GM18870 (cell line): Measurements from ENCODE around the gene KCNH2.
A peak's percentile ranks its signal among the peaks of the same experiment; 100 is the strongest.

Experiments used
- ATAC-seq: cut with Tn5 transposase; IDR thresholded peaks from one replicate; pipeline ENCODE4 v1.9.1; 2021; ENCODE audit warnings: moderate library complexity; ENCODE audit not compliant: unreplicated experiment

Gene KCNH2

GRCh38 chr7:150996376-150997074 is 18.4 kb upstream of the KCNH2 start:
- ATAC-seq = no peak

DNA sequence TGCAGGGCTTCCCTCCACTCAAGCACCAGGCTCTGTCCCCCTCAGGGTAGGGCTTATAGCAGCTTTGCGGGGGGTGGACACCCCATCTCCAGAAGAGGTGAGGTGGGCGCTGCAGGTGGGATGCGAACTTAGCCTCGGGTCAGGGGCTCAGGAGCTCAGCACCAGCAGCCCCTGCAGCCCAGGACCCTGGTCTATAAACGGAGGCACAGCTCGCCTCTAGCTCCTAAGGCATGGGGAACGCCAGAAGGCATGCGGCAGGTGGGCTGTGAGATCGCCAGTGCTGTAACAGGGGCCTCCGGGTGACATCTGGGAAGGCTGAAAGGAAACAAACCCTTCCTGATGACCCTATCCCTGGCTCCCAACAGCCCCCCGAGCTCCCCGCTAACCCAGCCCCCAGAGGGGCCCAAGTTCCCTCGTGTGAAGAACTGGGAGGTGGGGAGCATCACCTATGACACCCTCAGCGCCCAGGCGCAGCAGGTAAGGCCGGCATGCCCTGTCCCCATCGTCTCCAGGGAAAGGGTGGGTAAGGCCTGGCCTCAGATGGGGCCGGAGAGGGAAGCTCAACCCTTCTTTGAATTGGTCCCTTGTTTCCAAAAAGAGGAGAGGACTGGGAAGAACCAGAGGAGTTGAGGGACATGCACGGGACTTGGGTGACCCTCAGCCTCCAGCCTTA is 16.9 kb upstream of the KCNH2 start:
- no peak for ATAC-seq

GRCh38 chr7:150994141-150994837 is 16.2 kb upstream of the KCNH2 start:
- ATAC-seq = no peak

GRCh38 chr7:150993511-150993910 is 15.4 kb upstream of the KCNH2 start:
- ATAC-seq = no peak

- ATAC-seq = peak; percentile 50
Observed at GRCh38 chr7:150992833-150993302, 14.7 kb upstream of the KCNH2 start.

- ATAC-seq = no peak
Observed at GRCh38 chr7:150992051-150992640, 14.0 kb upstream of the KCNH2 start.

DNA sequence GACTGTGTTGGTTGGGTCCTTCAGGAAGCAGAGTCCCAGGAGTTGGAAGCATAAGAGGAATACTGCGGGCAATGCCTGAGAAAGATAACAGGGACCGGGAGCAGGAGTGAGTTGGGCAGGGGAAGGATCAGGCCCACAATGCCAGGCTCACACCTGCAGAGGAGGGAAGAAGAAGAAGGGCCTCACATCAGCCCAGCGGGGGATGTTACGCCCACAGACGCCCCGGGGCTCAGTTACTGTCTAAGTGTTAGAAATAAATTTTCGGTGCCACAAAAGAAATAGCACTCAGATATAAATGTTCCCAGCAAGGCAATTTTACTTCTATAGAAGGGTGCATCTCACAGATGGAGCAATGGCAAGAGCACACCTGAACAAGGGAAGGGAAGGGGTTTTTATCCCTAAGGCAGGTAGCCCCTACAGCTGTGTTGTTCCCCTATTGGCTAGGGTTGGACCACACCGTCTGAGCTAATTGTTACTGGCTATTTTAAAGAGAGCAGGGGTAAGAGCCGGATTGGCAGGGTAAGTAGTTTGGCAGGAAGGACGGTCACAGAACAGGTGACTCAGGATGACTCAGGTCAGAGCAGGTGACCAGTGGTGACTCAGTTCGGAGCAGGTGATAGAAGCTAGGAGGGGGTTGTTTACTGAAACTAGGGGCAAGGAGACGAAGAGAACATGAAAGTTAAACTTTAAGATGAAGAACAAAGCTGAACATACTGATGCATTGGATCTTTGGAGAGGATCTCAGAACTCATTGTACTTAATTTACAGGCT is 12.5 kb upstream of the KCNH2 start, which contains the start of gene NOS3:
TSS of gene NOS3 (plus strand) at position 602 of the 771 bp plus-strand sequence. CDS start 2,787 bp downstream, outside the sequence.
- no peak for ATAC-seq

GRCh38 chr7:150989456-150989855 is 11.3 kb upstream of the KCNH2 start:
- ATAC-seq = no peak

GRCh38 chr7:150988230-150989226 is 10.4 kb upstream of the KCNH2 start:
- no peak for ATAC-seq

- ATAC-seq = no peak
Observed at GRCh38 chr7:150986556-150986955, 8.4 kb upstream of the KCNH2 start.

DNA sequence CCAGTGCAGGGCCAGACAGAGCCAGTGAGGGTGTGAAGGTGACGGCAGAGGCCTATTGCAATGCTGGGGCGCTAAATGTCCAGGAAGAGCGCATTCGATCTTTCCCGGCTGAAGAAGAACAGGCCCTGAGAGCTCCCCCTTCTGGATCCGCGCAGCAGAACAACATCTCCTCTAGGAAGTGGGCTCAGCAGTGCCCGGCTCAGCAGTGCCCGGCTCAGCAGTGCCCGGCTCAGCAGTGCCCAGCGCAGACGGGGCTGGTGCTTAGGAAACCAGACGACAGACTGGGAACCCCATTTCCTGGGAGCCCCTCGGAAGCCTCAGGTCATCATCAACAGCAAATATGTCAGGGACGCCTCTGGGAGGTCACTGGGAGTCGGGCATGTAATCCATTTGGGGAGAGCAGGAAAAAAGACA is 8.0 kb upstream of the KCNH2 start:
- no peak for ATAC-seq

GRCh38 chr7:150983893-150984368 is 5.8 kb upstream of the KCNH2 start:
- no peak for ATAC-seq

DNA sequence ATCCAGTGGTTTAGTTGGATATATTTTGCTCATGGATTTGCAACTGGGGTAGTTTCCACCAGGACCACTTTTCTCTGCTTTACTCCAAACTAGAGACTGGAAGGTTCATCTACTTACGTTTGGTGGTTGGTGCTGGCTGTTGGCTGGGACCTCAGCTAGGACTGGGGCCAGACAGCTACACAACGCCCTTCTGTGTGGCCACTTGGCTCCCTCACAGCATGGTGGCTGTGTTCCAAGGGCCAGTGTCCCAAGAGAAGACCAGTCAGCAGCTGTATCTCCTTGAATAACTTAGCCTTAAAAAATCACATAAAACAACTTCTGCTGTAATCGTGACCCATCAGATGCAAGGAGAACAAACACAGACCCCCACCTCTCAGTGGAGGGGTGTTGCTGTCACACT is 4.2 kb upstream of the KCNH2 start:
- no peak for ATAC-seq

DNA sequence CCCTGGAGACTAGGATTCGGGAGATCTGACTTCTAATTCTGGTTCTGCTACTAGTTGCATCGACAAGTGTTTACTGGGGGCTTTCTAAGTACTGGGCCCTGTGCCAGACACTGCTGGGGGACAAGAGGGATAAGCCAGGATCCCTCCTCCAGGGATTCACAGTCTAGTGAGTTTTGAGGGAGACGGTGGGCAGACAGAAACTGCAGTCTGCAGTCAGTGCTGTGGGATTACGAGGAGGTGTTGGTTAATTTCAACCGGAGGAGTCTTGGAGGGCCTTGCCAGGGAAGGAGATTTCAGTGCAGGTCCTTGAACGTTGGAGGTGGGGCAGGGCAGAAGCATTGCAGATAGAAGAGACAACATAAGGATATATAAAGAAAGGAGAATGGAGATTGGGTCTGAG is 3.5 kb upstream of the KCNH2 start:
- ATAC-seq = no peak

DNA sequence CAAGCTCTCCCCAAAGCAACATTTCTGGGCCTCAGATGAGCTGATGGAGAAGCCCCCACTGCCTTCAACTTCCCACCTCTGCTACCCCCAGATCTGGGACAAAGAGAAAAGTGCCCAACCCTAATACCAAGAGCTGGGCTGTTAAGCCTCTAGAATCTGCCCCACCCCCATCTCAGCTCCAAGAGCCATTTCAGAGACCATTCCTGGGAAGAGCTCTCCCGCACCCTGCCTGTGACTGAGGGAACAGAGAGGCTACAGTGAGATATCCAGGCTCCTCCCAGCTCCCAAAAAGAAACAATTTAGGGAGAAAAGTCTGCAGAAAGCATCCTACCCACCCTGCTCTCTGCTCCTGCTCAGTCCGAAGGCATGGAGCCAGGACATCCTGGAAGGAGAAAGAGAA is 2.5 kb upstream of the KCNH2 start:
- no peak for ATAC-seq

DNA sequence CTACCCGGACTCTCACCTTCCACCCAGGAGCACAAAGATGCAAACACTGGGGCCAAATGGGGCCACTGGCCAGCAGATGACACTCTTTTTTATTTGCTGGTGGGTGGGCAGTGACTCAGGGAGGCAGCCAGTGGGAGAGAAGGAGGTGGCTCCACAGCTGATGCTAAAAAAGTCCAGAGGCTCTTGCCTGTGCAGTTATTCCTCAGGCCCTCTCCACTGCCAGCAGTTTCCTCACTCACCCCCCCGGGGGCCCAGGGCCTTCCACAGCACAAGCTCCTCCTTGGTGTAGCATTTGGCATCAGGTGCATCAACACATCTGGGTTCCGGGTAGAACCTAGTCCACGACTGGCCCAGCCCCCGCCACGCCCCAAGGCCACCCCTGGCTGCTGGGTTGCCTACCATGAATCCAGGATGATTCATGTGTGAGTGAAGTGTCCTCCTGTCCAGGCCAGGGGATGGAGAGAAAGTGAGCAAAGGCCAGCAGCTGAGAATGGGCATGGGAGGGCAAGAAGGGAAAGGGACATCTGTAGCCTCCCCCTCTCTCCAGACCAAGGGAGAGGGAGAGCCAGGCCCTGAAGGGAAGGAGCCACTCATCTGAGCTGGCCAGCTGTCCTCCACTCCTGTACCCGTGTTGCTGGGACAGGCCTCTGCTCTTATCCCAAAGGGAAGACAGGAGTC is 1.7 kb upstream of the KCNH2 start:
- ATAC-seq = no peak

GRCh38 chr7:150977382-150978125 is 567 bp downstream of the KCNH2 start:
- no peak for ATAC-seq
